Endodermal cell (in vitro differentiated cells): ENCODE measurements around the gene THYN1. TPM values are rescaled to one million over a fixed set of nuclear protein-coding genes. Genes with fewer than 3 reads are reported as not detected.

ENCODE experiments used
- DNase-seq: peaks from one replicate; pipeline ENCODE4 v3.0.0-alpha.2; 2017
- H3K27ac ChIP-seq: 2 replicates; pipeline ENCODE4 v1.5.1; 2013; ENCODE audit warnings: mild to moderate bottlenecking, low read depth, low read length, moderate library complexity
- H3K27me3 ChIP-seq: 2 replicates; pipeline ENCODE4 v1.6.1; 2013; ENCODE audit warnings: mild to moderate bottlenecking, low read length, moderate library complexity; ENCODE audit not compliant: insufficient read depth, control insufficient read depth, poor library complexity, severe bottlenecking
- H3K36me3 ChIP-seq: 2 replicates; pipeline ENCODE4 v1.7.0; 2013; ENCODE audit warnings: mild to moderate bottlenecking, low read length, moderate library complexity; ENCODE audit not compliant: control insufficient read depth, insufficient read depth
- H3K4me1 ChIP-seq: one replicate; pipeline ENCODE4 v1.7.0; 2013; ENCODE audit warnings: low read length; ENCODE audit not compliant: control insufficient read depth, insufficient read depth
- H3K4me3 ChIP-seq: 2 replicates; pipeline ENCODE4 v1.5.1; 2013; ENCODE audit warnings: mild to moderate bottlenecking, low read length, moderate library complexity
- H3K9ac ChIP-seq: 2 replicates; pipeline ENCODE4 v1.6.1; 2013; ENCODE audit warnings: mild to moderate bottlenecking, low read length, moderate library complexity; ENCODE audit not compliant: poor library complexity, severe bottlenecking; ENCODE audit errors: extremely low read depth
- H3K9me3 ChIP-seq: 2 replicates; pipeline ENCODE4 v1.6.1; 2013; ENCODE audit warnings: mild to moderate bottlenecking, low read length, moderate library complexity; ENCODE audit not compliant: control insufficient read depth
- H3K27ac Mint-ChIP-seq: 2 replicates; pipeline ENCODE4 v1.8.0; 2020; ENCODE audit warnings: mixed read lengths
- H3K27me3 Mint-ChIP-seq: 2 replicates; pipeline ENCODE4 v1.8.0; 2021; ENCODE audit warnings: mild to moderate bottlenecking, mixed read lengths; ENCODE audit not compliant: insufficient read depth
- H3K36me3 Mint-ChIP-seq: 2 replicates; pipeline ENCODE4 v1.8.0; 2020; ENCODE audit warnings: low read depth, mixed read lengths
- H3K4me1 Mint-ChIP-seq: 2 replicates; pipeline ENCODE4 v1.8.0; 2020; ENCODE audit warnings: mixed read lengths
- H3K4me3 Mint-ChIP-seq: 2 replicates; pipeline ENCODE4 v1.8.0; 2020; ENCODE audit warnings: mild to moderate bottlenecking, moderate library complexity, mixed read lengths
- H3K9me3 Mint-ChIP-seq: 2 replicates; pipeline ENCODE4 v1.8.0; 2020; ENCODE audit warnings: mild to moderate bottlenecking, mixed read lengths
- WGBS, 2 experiments: methylation state at CpG; one replicate each; pipeline versions ENCODE4 v1.1.5 to v1.1.7; 2013; ENCODE audit warnings: missing lambda C conversion rate in 2 of 2, mixed read lengths in 1 of 2; ENCODE audit not compliant: insufficient coverage in 1 of 2, insufficient read length in 1 of 2; 5-methylcytosine and 5-hydroxymethylcytosine counted together
- total RNA-seq, 2 donors: library from RNA; stranded (reverse); fragmentation: NEBNext Ultra II Directional in 1 of 2; extraction: Animal tissue kit (Norgen Biotek cat#: 25700) in 1 of 2; gene quantifications; 2 replicates in 1 of 2; 3 replicates in 1 of 2; pipeline ENCODE4 v1.2.1, GENCODE V29; 2021
- TF ChIP-seq, protein P1 (sequence below): fragments of 200-600 bp; sonication (generic); conservative IDR thresholded peaks from 2 replicates; pipeline ENCODE4 v1.5.0; 2021; ENCODE audit warnings: antibody characterized with exemption, mild to moderate bottlenecking

The THYN1 gene
- total RNA-seq, 2 donors from 2014 or later: 61.3 to 81.6 TPM

- 0% methylated on average over 37 to 68 of the region's 68 CpGs for WGBS, 2 experiments
- Histone ChIP-seq H3K36me3 (no peaks in the 10 kb centered on the region), H3K27ac (no peak within 1 kb of the TSS), H3K4me3 (peak within 1 kb of the TSS; percentile 85), H3K27me3 (peaks cover 62% of the 10 kb centered on the region), H3K9me3 (peaks cover 6% of the 10 kb centered on the region), H3K9ac (no peak within 1 kb of the TSS), H3K4me1 (no peaks in the 10 kb centered on the region)
- TF ChIP-seq, protein P1, sequence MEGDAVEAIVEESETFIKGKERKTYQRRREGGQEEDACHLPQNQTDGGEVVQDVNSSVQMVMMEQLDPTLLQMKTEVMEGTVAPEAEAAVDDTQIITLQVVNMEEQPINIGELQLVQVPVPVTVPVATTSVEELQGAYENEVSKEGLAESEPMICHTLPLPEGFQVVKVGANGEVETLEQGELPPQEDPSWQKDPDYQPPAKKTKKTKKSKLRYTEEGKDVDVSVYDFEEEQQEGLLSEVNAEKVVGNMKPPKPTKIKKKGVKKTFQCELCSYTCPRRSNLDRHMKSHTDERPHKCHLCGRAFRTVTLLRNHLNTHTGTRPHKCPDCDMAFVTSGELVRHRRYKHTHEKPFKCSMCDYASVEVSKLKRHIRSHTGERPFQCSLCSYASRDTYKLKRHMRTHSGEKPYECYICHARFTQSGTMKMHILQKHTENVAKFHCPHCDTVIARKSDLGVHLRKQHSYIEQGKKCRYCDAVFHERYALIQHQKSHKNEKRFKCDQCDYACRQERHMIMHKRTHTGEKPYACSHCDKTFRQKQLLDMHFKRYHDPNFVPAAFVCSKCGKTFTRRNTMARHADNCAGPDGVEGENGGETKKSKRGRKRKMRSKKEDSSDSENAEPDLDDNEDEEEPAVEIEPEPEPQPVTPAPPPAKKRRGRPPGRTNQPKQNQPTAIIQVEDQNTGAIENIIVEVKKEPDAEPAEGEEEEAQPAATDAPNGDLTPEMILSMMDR: peak; percentile 53
- H3K36me3 Mint-ChIP-seq: no peaks in the 10 kb centered on the region
- H3K9me3 Mint-ChIP-seq: no peaks in the 10 kb centered on the region
- H3K27ac Mint-ChIP-seq: peak within 1 kb of the TSS; percentile 72
- H3K4me3 Mint-ChIP-seq: peak within 1 kb of the TSS; percentile 84
- H3K4me1 Mint-ChIP-seq: peaks cover 21% of the 10 kb centered on the region
- peaks cover 20% of the 10 kb centered on the region for H3K27me3 Mint-ChIP-seq
- peak; percentile 80 for DNase-seq
Observed at GRCh38 chr11:134275534-134276395, 22.6 kb upstream of the THYN1 start, which contains the start of gene GLB1L3. Gene GLB1L3, plus strand, starts transcription at chr11:134276379. Its CDS starts 362 bp downstream, at chr11:134276741.

DNA sequence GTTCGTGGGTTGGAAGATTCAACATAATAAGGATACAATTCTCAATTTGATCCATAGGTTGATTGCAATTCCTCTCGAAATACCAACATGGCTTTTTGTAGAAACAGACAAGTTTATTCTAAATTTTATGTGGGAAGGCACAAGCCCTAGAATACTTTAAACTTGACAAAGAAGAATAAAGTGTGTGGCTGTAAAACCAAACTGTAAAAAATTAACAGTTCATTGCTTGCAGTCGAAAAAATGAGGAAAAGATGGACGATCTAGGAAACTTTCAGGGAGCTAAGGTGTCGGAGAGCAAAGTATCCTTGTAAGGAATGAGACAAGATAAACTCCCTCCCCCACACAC, 22.0 kb upstream of the THYN1 start:
- no peak for DNase-seq
- WGBS, 2 experiments: 11 to 20% methylated on average over 1 to 4 of the region's 5 CpGs
- H3K4me3 Mint-ChIP-seq: peak overlapping the region; percentile 84
- no peak overlapping the region for H3K9ac ChIP-seq
- H3K9me3 Mint-ChIP-seq: no peaks in the 10 kb centered on the region
- TF ChIP-seq, protein P1: no peak
- H3K9me3 ChIP-seq: peaks cover 6% of the 10 kb centered on the region
- no peak overlapping the region for H3K27ac ChIP-seq
- no peaks in the 10 kb centered on the region for H3K36me3 Mint-ChIP-seq
- H3K4me1 Mint-ChIP-seq: peaks cover 21% of the 10 kb centered on the region
- H3K27me3 ChIP-seq: peaks cover 62% of the 10 kb centered on the region
- H3K27ac Mint-ChIP-seq: peak overlapping the region; percentile 72
- no peaks in the 10 kb centered on the region for H3K36me3 ChIP-seq
- H3K27me3 Mint-ChIP-seq: peaks cover 20% of the 10 kb centered on the region
- H3K4me1 ChIP-seq: no peaks in the 10 kb centered on the region
- peak overlapping the region; percentile 85 for H3K4me3 ChIP-seq

DNA sequence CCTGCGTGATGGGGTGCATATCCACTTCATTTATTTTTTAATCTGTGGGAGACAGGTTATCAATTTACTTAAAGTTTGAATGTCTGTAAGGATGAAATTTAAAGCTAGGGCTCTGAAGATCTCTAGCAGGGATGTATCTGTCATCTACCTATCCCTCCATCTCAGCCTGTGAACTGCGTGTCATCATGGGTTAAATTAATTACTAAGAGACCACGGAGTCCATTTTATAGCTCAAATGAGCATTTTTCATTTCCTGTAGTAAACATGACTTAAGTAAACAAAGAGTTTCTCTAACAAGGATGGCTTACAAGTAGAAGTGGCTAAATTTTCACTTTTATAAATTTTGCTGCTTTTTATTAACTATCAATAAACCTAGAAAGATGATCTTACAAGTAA, 20.2 kb upstream of the THYN1 start:
- Mint-ChIP-seq H3K27me3 (peaks cover 20% of the 10 kb centered on the region), H3K4me1 (peaks cover 21% of the 10 kb centered on the region), H3K27ac (no peak overlapping the region), H3K36me3 (no peaks in the 10 kb centered on the region), H3K4me3 (peak overlapping the region; percentile 84), H3K9me3 (no peaks in the 10 kb centered on the region)
- no peak for DNase-seq
- 30% methylated on average over 3 of the region's 3 CpGs; no CpG with 5 or more reads in 1 of the 2 experiments for WGBS, 2 experiments
- H3K9ac ChIP-seq: no peak overlapping the region
- H3K4me1 ChIP-seq: no peaks in the 10 kb centered on the region
- peaks cover 60% of the 10 kb centered on the region for H3K27me3 ChIP-seq
- H3K36me3 ChIP-seq: no peaks in the 10 kb centered on the region
- H3K4me3 ChIP-seq: no peak overlapping the region
- H3K9me3 ChIP-seq: no peaks in the 10 kb centered on the region
- no peak overlapping the region for H3K27ac ChIP-seq
- TF ChIP-seq, protein P1: no peak
